Measurements from ENCODE around the gene CASP8. TPM values are rescaled to one million over a fixed set of nuclear protein-coding genes. Genes with fewer than 3 reads are reported as not detected.
"Not testable (repeated sequence)": the region's sequence is repeated elsewhere in the genome, so short reads cannot be mapped to it uniquely, and the experiment has no call there.

Gene CASP8
- total RNA-seq, 1 donor from 2014 or later: 84.4 TPM

GRCh38 chr2:201280191-201281040 lies 20.1 kb downstream of the CASP8 start:
- H3K4me3 Mint-ChIP-seq: no peak overlapping the region

GRCh38 chr2:201285499-201285898 lies 25.2 kb downstream of the CASP8 start:
- POLR2A ChIA-PET: no interaction called here
- H3K36me3 Mint-ChIP-seq (ENCODE audit: low read depth): peaks cover 59% of the 10 kb centered on the region
- peaks cover 2% of the 10 kb centered on the region for H3K4me1 Mint-ChIP-seq
- H3K4me3 Mint-ChIP-seq: no peak overlapping the region
- no peaks in the 10 kb centered on the region for H3K27me3 Mint-ChIP-seq
- intact Hi-C loops (cut with micrococcal nuclease): no loop called here
- DNase-seq: no peak
- H3K27ac Mint-ChIP-seq: no peak overlapping the region
- no peaks in the 10 kb centered on the region for H3K9me3 Mint-ChIP-seq
- ATAC-seq (ENCODE audit: low read depth): no peak
- CTCF ChIA-PET: no interaction called here
- TF ChIP-seq, protein P1, sequence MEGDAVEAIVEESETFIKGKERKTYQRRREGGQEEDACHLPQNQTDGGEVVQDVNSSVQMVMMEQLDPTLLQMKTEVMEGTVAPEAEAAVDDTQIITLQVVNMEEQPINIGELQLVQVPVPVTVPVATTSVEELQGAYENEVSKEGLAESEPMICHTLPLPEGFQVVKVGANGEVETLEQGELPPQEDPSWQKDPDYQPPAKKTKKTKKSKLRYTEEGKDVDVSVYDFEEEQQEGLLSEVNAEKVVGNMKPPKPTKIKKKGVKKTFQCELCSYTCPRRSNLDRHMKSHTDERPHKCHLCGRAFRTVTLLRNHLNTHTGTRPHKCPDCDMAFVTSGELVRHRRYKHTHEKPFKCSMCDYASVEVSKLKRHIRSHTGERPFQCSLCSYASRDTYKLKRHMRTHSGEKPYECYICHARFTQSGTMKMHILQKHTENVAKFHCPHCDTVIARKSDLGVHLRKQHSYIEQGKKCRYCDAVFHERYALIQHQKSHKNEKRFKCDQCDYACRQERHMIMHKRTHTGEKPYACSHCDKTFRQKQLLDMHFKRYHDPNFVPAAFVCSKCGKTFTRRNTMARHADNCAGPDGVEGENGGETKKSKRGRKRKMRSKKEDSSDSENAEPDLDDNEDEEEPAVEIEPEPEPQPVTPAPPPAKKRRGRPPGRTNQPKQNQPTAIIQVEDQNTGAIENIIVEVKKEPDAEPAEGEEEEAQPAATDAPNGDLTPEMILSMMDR (IDR thresholded peaks at IDR 0.05): no peak

More at GRCh38 chr2:201280191-201281040, 20.1 kb downstream of the CASP8 start:
- DNase-seq (no peak), ATAC-seq (ENCODE audit: low read depth) (no peak)
- intact Hi-C loops (cut with micrococcal nuclease): no loop called here
- no peaks in the 10 kb centered on the region for H3K27me3 Mint-ChIP-seq
- TF ChIP-seq, protein P1 (IDR thresholded peaks at IDR 0.05): no peak
- peak overlapping the region; percentile 66 for H3K27ac Mint-ChIP-seq
- CTCF ChIA-PET: interaction anchor here (0.7 to 1.4 kb wide), 2 partner anchors 45 to 82 kb away, joined by 3 read pairs; no protein-coding TSS in a partner anchor
- H3K4me1 Mint-ChIP-seq: peaks cover 20% of the 10 kb centered on the region
- H3K9me3 Mint-ChIP-seq: no peaks in the 10 kb centered on the region
- peaks cover 57% of the 10 kb centered on the region for H3K36me3 Mint-ChIP-seq (ENCODE audit: low read depth)
- POLR2A ChIA-PET: interaction anchor here (1.4 to 1.9 kb wide), 3 partner anchors 20 to 28 kb away, joined by 3 to 6 read pairs (median 4); partner anchors contain the start of gene CASP8

GRCh38 chr2:201290457-201291148 lies 30.3 kb downstream of the CASP8 start:
- CTCF ChIA-PET; intact Hi-C loops (cut with micrococcal nuclease); H3K27me3 Mint-ChIP-seq; DNase-seq; H3K27ac Mint-ChIP-seq; ATAC-seq (ENCODE audit: low read depth); H3K4me1 Mint-ChIP-seq; POLR2A ChIA-PET; H3K9me3 Mint-ChIP-seq; H3K4me3 Mint-ChIP-seq: not testable (repeated sequence)
- H3K36me3 Mint-ChIP-seq (ENCODE audit: low read depth): peaks cover 63% of the 10 kb centered on the region

DNA sequence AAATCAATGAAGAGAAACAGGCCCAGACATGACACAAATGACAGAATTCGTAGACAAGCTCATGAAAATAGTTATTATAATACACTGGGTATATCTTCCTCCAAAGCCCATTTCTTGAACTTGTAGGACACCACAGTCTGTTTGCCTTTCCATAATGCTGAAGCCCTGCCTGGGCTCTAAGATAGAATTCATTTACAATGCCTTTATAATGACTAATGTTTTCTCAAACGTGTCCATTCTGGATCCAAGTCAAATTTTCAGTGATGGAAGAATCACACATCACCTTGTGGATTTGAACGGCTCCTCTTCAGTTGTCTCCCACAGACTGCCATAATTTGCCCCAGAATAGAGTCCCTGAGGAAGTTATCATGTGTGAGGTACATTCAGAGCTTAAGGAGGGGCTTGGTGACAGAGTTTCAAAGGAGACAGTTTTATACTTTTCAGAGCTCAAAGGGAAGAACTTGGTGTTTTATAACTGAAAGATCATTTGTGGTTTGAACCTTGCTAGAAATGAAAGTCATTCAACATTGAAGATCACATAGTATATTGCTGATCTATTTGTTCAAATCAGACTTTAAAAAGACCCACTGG lies 38.2 kb downstream of the CASP8 start:
- no peaks in the 10 kb centered on the region for H3K4me1 Mint-ChIP-seq
- TF ChIP-seq, protein P1 (IDR thresholded peaks at IDR 0.05): no peak
- intact Hi-C loops (cut with micrococcal nuclease): no loop called here
- DNase-seq (no peak), ATAC-seq (ENCODE audit: low read depth) (no peak)
- H3K4me3 Mint-ChIP-seq: no peak overlapping the region
- H3K36me3 Mint-ChIP-seq (ENCODE audit: low read depth): peaks cover 36% of the 10 kb centered on the region
- CTCF ChIA-PET: interaction anchor here (0.6 kb wide), 1 partner anchor 1070 kb away, joined by 3 read pairs; no protein-coding TSS in a partner anchor
- no peaks in the 10 kb centered on the region for H3K27me3 Mint-ChIP-seq
- no peak overlapping the region for H3K27ac Mint-ChIP-seq
- POLR2A ChIA-PET: interaction anchor here (0.9 kb wide), 1 partner anchor 12 kb away, joined by 3 read pairs; no protein-coding TSS in a partner anchor
- peaks cover 19% of the 10 kb centered on the region for H3K9me3 Mint-ChIP-seq

DNA sequence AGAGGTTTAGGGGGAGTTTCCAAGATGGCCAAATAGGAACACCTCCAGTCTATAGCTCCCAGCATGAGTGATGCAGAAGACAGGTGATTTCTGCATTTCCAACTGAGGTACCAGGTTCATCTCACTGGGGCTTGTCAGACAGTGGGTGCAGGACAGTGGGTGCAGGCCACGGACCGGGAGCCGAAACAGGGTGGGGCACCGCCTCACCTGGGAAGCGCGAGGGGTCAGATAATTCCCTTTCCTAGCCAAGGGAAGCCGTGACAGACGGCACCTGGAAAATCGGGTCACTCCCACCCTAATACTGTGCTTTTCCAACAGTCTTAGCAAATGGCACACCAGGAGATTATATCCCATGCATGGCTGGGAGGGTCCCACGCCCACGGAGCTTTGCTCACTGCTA lies 39.6 kb downstream of the CASP8 start:
- H3K27me3 Mint-ChIP-seq; intact Hi-C loops (cut with micrococcal nuclease); DNase-seq; POLR2A ChIA-PET; ATAC-seq (ENCODE audit: low read depth); H3K4me1 Mint-ChIP-seq; CTCF ChIA-PET; H3K4me3 Mint-ChIP-seq; H3K27ac Mint-ChIP-seq: not testable (repeated sequence)
- H3K36me3 Mint-ChIP-seq (ENCODE audit: low read depth): peaks cover 36% of the 10 kb centered on the region
- H3K9me3 Mint-ChIP-seq: peaks cover 21% of the 10 kb centered on the region
